ENCODE measurements around the gene AP2M1.

Gene AP2M1

DNA sequence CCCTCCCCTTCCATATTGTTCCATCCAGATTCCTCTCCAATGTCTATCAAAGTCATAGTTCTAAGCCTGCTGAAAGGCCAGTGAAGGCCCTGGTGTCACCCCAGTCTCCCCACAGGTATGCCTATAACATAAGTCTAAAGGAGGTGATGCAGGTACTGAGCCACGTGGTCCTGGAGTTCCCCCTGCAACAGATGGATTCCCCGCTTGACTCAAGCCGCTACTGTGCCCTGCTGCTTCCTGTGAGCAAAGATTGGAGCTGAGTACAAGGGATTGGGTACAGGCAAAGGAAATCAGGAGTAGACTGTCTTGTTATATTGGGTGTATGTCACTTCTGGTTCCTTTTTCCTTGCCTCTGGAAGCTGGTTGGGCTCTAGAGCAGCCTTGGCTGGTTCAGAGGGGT, 31.3 kb upstream of the AP2M1 start:
- TF ChIP-seq, protein P1, sequence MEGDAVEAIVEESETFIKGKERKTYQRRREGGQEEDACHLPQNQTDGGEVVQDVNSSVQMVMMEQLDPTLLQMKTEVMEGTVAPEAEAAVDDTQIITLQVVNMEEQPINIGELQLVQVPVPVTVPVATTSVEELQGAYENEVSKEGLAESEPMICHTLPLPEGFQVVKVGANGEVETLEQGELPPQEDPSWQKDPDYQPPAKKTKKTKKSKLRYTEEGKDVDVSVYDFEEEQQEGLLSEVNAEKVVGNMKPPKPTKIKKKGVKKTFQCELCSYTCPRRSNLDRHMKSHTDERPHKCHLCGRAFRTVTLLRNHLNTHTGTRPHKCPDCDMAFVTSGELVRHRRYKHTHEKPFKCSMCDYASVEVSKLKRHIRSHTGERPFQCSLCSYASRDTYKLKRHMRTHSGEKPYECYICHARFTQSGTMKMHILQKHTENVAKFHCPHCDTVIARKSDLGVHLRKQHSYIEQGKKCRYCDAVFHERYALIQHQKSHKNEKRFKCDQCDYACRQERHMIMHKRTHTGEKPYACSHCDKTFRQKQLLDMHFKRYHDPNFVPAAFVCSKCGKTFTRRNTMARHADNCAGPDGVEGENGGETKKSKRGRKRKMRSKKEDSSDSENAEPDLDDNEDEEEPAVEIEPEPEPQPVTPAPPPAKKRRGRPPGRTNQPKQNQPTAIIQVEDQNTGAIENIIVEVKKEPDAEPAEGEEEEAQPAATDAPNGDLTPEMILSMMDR (IDR thresholded peaks at IDR 0.05) = no peak
- peaks cover 4 to 5% of the 10 kb centered on the region in 2 experiments for H3K4me1 ChIP-seq (ENCODE audit: control insufficient read depth in 1 of 2, insufficient read depth in 1 of 2, low read depth in 1 of 2, low read length in 1 of 2)
- H3K36me3 ChIP-seq = peaks cover 65% of the 10 kb centered on the region
- no peaks in the 10 kb centered on the region for H3K27me3 ChIP-seq
- H3K9me3 ChIP-seq = no peaks in the 10 kb centered on the region
- H3K27ac ChIP-seq = no peak overlapping the region
- H3K4me3 ChIP-seq (ENCODE audit: low read depth in 1 of 2, low read length in 1 of 2) = no peak overlapping the region

GRCh38 chr3:184144505-184144904, 30.1 kb upstream of the AP2M1 start:
- Histone ChIP-seq H3K27me3 (no peaks in the 10 kb centered on the region), H3K4me3 (ENCODE audit: low read depth in 1 of 2, low read length in 1 of 2) (no peak overlapping the region), H3K9me3 (no peaks in the 10 kb centered on the region), H3K4me1 (ENCODE audit: control insufficient read depth in 1 of 2, insufficient read depth in 1 of 2, low read depth in 1 of 2, low read length in 1 of 2) (peaks cover 5 to 6% of the 10 kb centered on the region in 2 experiments), H3K36me3 (peaks cover 65% of the 10 kb centered on the region), H3K27ac (no peak overlapping the region)
- TF ChIP-seq, protein P1 (IDR thresholded peaks at IDR 0.05) = no peak

- Histone ChIP-seq H3K4me3 (ENCODE audit: low read depth in 1 of 2, low read length in 1 of 2) (no peak overlapping the region), H3K9me3 (no peaks in the 10 kb centered on the region), H3K36me3 (peaks cover 63% of the 10 kb centered on the region), H3K27me3 (no peaks in the 10 kb centered on the region), H3K4me1 (ENCODE audit: control insufficient read depth in 1 of 2, insufficient read depth in 1 of 2, low read depth in 1 of 2, low read length in 1 of 2) (peaks cover 5 to 6% of the 10 kb centered on the region in 2 experiments), H3K27ac (no peak overlapping the region)
- TF ChIP-seq, protein P1 (IDR thresholded peaks at IDR 0.05) = no peak
These were observed 29.5 kb upstream of the AP2M1 start for GRCh38 chr3:184145111-184145524.

- Histone ChIP-seq H3K36me3 (peaks cover 56% of the 10 kb centered on the region), H3K27ac (no peak overlapping the region), H3K4me3 (ENCODE audit: low read depth in 1 of 2, low read length in 1 of 2) (no peak overlapping the region), H3K27me3 (no peaks in the 10 kb centered on the region), H3K4me1 (ENCODE audit: control insufficient read depth in 1 of 2, insufficient read depth in 1 of 2, low read depth in 1 of 2, low read length in 1 of 2) (peaks cover 5 to 6% of the 10 kb centered on the region in 2 experiments), H3K9me3 (no peaks in the 10 kb centered on the region)
- TF ChIP-seq, protein P1 (IDR thresholded peaks at IDR 0.05) = no peak
These were observed 28.8 kb upstream of the AP2M1 start for GRCh38 chr3:184145751-184146270.

- TF ChIP-seq, protein P1 (IDR thresholded peaks at IDR 0.05) = no peak
- Histone ChIP-seq H3K4me1 (ENCODE audit: control insufficient read depth in 1 of 2, insufficient read depth in 1 of 2, low read depth in 1 of 2, low read length in 1 of 2) (peaks cover 5 to 6% of the 10 kb centered on the region in 2 experiments), H3K9me3 (no peaks in the 10 kb centered on the region), H3K4me3 (ENCODE audit: low read depth in 1 of 2, low read length in 1 of 2) (no peak overlapping the region), H3K27ac (no peak overlapping the region), H3K36me3 (peaks cover 35% of the 10 kb centered on the region), H3K27me3 (no peaks in the 10 kb centered on the region)
These were observed 26.6 kb upstream of the AP2M1 start for GRCh38 chr3:184148076-184148475.

Measured in neutrophil (primary cell).